Coronary artery (tissue), 2 donors: ENCODE data around the gene ALDH3A1.

Experiments used
- DNase-seq: peaks from one replicate; pipeline ENCODE4 v3.0.0-alpha.2; 2017; ENCODE audit warnings: low spot score
- H3K27ac ChIP-seq, 2 donors: fragments of 200-600 bp; sonication (generic); one replicate each; pipeline ENCODE4 v1.5.1; 2016 to 2019
- H3K4me3 ChIP-seq: fragments of 200-600 bp; sonication (generic); 2 replicates; pipeline ENCODE4 v1.5.1; 2016; ENCODE audit warnings: mild to moderate bottlenecking, moderate library complexity
- CTCF ChIP-seq: fragments of 200-600 bp; sonication (generic); IDR thresholded peaks from one replicate; pipeline ENCODE4 v1.5.1; 2019; ENCODE audit warnings: antibody characterized with exemption

Gene ALDH3A1

GRCh38 chr17:19739241-19740201 is 8.6 kb downstream of the ALDH3A1 start:
- DNase-seq, result no peak
- Histone ChIP-seq H3K4me3 (no peak overlapping the region), H3K27ac (no peak overlapping the region)
- no peak for TF ChIP-seq CTCF

- Histone ChIP-seq H3K4me3 (no peak overlapping the region), H3K27ac (no peak overlapping the region)
- TF ChIP-seq CTCF, result no peak
- DNase-seq, result no peak
Measured at GRCh38 chr17:19738757-19739156, 9.3 kb downstream of the ALDH3A1 start.

GRCh38 chr17:19738073-19738449 is 10.0 kb downstream of the ALDH3A1 start:
- DNase-seq, result no peak
- no peak for TF ChIP-seq CTCF
- H3K4me3 ChIP-seq, result no peak overlapping the region
- no peak overlapping the region for H3K27ac ChIP-seq

GRCh38 chr17:19737305-19738072 is 10.6 kb downstream of the ALDH3A1 start:
- Histone ChIP-seq H3K27ac (no peak overlapping the region), H3K4me3 (no peak overlapping the region)
- TF ChIP-seq CTCF, result no peak
- DNase-seq, result no peak

GRCh38 chr17:19736071-19736470 is 12.0 kb downstream of the ALDH3A1 start:
- TF ChIP-seq CTCF, result no peak
- no peak overlapping the region for H3K27ac ChIP-seq

GRCh38 chr17:19733953-19734526 is 14.1 kb downstream of the ALDH3A1 start:
- H3K27ac ChIP-seq, result no peak overlapping the region
- DNase-seq, result no peak
- H3K4me3 ChIP-seq, result no peak overlapping the region
- TF ChIP-seq CTCF, result no peak

More at GRCh38 chr17:19736071-19736470, 12.0 kb downstream of the ALDH3A1 start:
- no peak for DNase-seq
- no peak overlapping the region for H3K4me3 ChIP-seq
